NCI-H146 (cell line): ENCODE measurements around the gene THAP12.
"Not testable (repeated sequence)": the region's sequence is repeated elsewhere in the genome, so short reads cannot be mapped to it uniquely, and the experiment has no call there.

Experiments used
- DNase-seq: peaks from one replicate; lab custom pipeline; 2025; lab: John Stamatoyannopoulos, UW

Gene THAP12

GRCh38 chr11:76323804-76324203 lies 57.1 kb downstream of the THAP12 start:
- no peak for DNase-seq

GRCh38 chr11:76323375-76323774 lies 57.6 kb downstream of the THAP12 start:
- DNase-seq = not testable (repeated sequence)

GRCh38 chr11:76322942-76323341 lies 58.0 kb downstream of the THAP12 start:
- DNase-seq = no peak

- no peak for DNase-seq
Observed at GRCh38 chr11:76322540-76322939, 58.4 kb downstream of the THAP12 start.

GRCh38 chr11:76321820-76322524 lies 59.0 kb downstream of the THAP12 start:
- peak; percentile 46 for DNase-seq

GRCh38 chr11:76321340-76321739 lies 59.6 kb downstream of the THAP12 start:
- peak; percentile 12 for DNase-seq

GRCh38 chr11:76320929-76321328 lies 60.0 kb downstream of the THAP12 start:
- no peak for DNase-seq

GRCh38 chr11:76319798-76320197 lies 61.1 kb downstream of the THAP12 start:
- DNase-seq = not testable (repeated sequence)

GRCh38 chr11:76318744-76319384 lies 62.1 kb downstream of the THAP12 start:
- peak; percentile 79 for DNase-seq

GRCh38 chr11:76317296-76317695 lies 63.6 kb downstream of the THAP12 start:
- DNase-seq = no peak

GRCh38 chr11:76316726-76317125 lies 64.2 kb downstream of the THAP12 start:
- no peak for DNase-seq

GRCh38 chr11:76315182-76315853 lies 65.6 kb downstream of the THAP12 start:
- no peak for DNase-seq

- DNase-seq = no peak
Observed at GRCh38 chr11:76314741-76315090, 66.2 kb downstream of the THAP12 start.

GRCh38 chr11:76313913-76314740 lies 66.8 kb downstream of the THAP12 start:
- DNase-seq = no peak

GRCh38 chr11:76313271-76313670 lies 67.7 kb downstream of the THAP12 start:
- DNase-seq = no peak

- DNase-seq = no peak
Observed at GRCh38 chr11:76310832-76311595, 69.9 kb downstream of the THAP12 start.

GRCh38 chr11:76307978-76308747 lies 72.8 kb downstream of the THAP12 start:
- no peak for DNase-seq

GRCh38 chr11:76307396-76307795 lies 73.5 kb downstream of the THAP12 start:
- DNase-seq = no peak

GRCh38 chr11:76303399-76303798 lies 77.5 kb downstream of the THAP12 start:
- DNase-seq = no peak

- DNase-seq = no peak
Observed at GRCh38 chr11:76302996-76303395, 77.9 kb downstream of the THAP12 start.
